ENCODE data around the gene OSBPL1A.
"Not testable (repeated sequence)": the region's sequence is repeated elsewhere in the genome, so short reads cannot be mapped to it uniquely, and the experiment has no call there.

OSBPL1A gene

DNA sequence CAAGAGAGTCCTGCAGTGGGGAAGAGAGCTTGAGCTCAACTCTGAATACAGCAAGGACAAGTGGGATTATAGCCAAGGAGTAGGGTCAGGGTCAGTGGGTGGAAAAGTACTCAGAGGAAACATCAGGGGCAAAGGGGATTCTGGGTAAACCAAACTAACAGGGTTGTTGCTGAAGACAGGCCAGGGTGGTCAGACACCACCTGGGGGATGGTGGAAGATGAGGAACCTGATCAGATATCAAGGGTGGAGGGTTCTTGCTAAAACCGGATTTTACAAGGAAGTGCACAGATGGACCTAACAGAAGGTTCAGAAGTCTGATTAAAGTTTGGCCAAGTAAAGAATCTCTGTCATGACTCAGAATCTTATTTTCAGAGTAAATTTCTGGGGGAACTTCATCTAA, 16.5 kb downstream of the OSBPL1A start:
- no peak for DNase-seq (ENCODE audit: extremely low read depth, insufficient read length)
- TF ChIP-seq, protein P1, sequence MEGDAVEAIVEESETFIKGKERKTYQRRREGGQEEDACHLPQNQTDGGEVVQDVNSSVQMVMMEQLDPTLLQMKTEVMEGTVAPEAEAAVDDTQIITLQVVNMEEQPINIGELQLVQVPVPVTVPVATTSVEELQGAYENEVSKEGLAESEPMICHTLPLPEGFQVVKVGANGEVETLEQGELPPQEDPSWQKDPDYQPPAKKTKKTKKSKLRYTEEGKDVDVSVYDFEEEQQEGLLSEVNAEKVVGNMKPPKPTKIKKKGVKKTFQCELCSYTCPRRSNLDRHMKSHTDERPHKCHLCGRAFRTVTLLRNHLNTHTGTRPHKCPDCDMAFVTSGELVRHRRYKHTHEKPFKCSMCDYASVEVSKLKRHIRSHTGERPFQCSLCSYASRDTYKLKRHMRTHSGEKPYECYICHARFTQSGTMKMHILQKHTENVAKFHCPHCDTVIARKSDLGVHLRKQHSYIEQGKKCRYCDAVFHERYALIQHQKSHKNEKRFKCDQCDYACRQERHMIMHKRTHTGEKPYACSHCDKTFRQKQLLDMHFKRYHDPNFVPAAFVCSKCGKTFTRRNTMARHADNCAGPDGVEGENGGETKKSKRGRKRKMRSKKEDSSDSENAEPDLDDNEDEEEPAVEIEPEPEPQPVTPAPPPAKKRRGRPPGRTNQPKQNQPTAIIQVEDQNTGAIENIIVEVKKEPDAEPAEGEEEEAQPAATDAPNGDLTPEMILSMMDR (IDR thresholded peaks at IDR 0.05; ENCODE audit: insufficient read depth, low read length, poor library complexity, severe bottlenecking) = no peak
- Histone ChIP-seq H3K36me3 (ENCODE audit: control insufficient read depth, insufficient read depth, low read length) (no peaks in the 10 kb centered on the region), H3K27me3 (replicated peaks; ENCODE audit: control insufficient read depth, insufficient read depth, low read length) (no peaks in the 10 kb centered on the region), H3K4me3 (replicated peaks; ENCODE audit: low read depth, low read length) (no peak overlapping the region)

DNA sequence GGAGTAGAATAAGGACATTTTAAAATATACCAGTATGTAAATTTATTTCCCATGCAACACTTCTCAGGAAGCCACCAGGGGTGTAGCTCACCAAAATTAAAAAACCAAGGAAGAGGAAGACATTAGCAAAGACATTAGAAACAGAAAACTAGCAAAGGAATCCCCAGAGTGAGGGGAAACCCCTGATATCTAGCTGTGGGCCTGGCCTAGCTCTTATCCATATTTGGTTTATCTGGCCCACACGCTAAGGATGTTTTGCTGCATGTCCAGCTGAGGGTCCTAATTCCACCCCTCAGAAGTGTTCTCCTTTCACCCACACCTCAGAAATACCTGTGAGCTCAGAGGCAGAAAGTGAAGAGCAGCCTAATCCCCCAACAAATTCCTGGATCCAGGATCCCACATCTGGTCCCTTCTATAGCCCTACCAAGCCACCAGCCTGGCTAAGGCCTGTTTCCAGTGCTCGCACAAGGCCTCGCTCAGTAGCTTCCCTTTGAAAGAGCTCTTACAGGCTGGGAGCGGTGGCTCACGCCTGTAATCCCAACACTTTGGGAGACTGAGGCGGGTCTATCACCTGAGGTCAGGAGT, 17.4 kb downstream of the OSBPL1A start:
- no peaks in the 10 kb centered on the region for H3K27me3 ChIP-seq (replicated peaks; ENCODE audit: control insufficient read depth, insufficient read depth, low read length)
- TF ChIP-seq, protein P1 (IDR thresholded peaks at IDR 0.05; ENCODE audit: insufficient read depth, low read length, poor library complexity, severe bottlenecking) = no peak
- H3K4me3 ChIP-seq (replicated peaks; ENCODE audit: low read depth, low read length) = no peak overlapping the region
- no peak for DNase-seq (ENCODE audit: extremely low read depth, insufficient read length)
- H3K36me3 ChIP-seq (ENCODE audit: control insufficient read depth, insufficient read depth, low read length) = no peaks in the 10 kb centered on the region

DNA sequence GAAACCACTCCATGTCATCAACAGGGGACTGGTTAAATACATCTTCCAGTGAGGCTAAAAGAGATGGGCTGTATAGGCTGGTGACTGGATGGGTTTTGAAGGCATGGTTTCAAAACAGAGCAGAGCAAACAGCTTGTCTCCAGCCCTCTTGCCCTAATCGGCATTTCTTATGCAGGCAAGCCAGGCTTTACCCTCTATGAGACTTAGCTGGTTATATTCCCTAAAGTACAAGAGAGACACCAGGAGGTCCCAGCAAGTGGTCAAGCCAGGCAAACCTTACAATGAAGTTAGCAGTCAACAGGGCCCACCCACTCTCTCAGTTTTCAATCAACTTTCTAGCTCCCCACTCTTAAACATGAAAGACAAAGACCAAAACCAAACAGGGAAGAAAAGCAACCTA, 19.0 kb downstream of the OSBPL1A start:
- DNase-seq (ENCODE audit: extremely low read depth, insufficient read length) = no peak
- H3K27me3 ChIP-seq (replicated peaks; ENCODE audit: control insufficient read depth, insufficient read depth, low read length) = no peaks in the 10 kb centered on the region; the same call in 1 of the 2 replicates
- no peak overlapping the region for H3K4me3 ChIP-seq (replicated peaks; ENCODE audit: low read depth, low read length)
- H3K36me3 ChIP-seq (ENCODE audit: control insufficient read depth, insufficient read depth, low read length) = no peaks in the 10 kb centered on the region
- TF ChIP-seq, protein P1 (IDR thresholded peaks at IDR 0.05; ENCODE audit: insufficient read depth, low read length, poor library complexity, severe bottlenecking) = no peak

DNA sequence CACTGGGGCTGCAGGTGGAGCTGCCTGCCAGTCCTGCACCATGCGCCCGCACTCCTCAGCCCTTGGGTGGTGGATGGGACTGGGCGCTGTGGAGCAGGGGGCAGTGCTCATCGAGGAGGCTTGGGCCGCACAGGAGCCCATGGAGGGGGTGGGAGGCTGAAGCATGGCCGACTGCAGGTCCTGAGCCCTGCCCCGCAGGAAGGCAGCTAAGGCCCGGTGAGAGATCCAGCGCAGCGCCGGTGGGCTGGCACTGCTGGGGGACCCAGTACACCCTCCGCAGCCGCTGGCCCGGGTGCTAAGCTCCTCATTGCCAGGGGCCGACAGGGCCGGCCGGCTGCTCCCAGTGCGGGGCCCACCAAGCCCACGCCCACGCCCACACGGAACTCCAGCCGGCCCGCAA, 21.1 kb downstream of the OSBPL1A start:
- not testable (repeated sequence) for DNase-seq (ENCODE audit: extremely low read depth, insufficient read length); H3K36me3 ChIP-seq (ENCODE audit: control insufficient read depth, insufficient read depth, low read length); H3K27me3 ChIP-seq (replicated peaks; ENCODE audit: control insufficient read depth, insufficient read depth, low read length); H3K4me3 ChIP-seq (replicated peaks; ENCODE audit: low read depth, low read length)

DNA sequence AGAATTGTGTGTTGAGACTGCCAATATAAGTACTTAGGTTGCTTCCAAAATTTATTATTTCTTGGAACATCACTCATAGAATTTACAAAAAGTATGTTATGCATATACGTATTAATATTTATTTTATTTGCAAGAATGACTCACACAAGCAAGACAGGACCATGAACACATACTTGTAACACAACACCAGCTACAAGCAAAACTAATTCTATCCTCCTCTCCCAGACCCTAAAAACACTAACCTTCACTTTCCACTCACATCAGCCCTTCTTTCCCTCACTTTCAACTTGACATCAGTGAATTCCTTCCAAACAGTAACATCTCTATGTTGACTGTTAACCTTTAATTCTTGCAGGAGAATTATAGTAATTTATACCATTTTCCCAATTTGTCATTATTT, 24.3 kb downstream of the OSBPL1A start:
- Histone ChIP-seq H3K4me3 (replicated peaks; ENCODE audit: low read depth, low read length) (no peak overlapping the region), H3K36me3 (ENCODE audit: control insufficient read depth, insufficient read depth, low read length) (no peaks in the 10 kb centered on the region), H3K27me3 (replicated peaks; ENCODE audit: control insufficient read depth, insufficient read depth, low read length) (peaks cover 2% of the 10 kb centered on the region)
- TF ChIP-seq, protein P1 (IDR thresholded peaks at IDR 0.05; ENCODE audit: insufficient read depth, low read length, poor library complexity, severe bottlenecking) = no peak
- no peak for DNase-seq (ENCODE audit: extremely low read depth, insufficient read length)

DNA sequence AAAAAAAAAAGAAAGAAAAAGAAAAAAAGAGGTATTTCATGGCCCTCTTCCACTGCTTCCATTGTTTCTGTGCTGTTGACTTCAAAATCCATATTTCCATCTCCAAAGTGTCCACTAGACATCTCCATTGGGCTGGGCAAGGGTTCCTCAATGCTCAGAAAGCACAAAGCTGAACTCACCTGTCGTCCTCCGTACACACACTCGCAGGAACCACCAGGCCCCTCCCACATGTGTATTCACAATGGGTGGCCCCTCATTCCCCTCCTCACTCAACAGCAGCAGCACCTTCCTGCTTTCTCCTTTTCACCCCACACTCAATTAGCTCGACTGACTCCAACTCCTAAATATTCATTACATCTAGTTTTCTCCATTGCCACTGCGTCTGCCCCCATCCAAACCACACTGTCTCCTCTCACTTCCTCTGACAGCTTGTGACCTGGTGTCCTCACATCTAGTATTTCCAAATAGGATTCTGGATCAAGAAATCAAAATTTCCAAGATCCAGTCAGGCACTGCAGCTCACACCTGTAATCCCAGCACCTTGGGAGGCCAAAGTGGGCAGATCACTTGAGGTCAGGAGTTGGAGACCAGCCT, 25.2 kb downstream of the OSBPL1A start:
- H3K27me3 ChIP-seq (replicated peaks; ENCODE audit: control insufficient read depth, insufficient read depth, low read length) = peaks cover 2% of the 10 kb centered on the region
- TF ChIP-seq, protein P1 (IDR thresholded peaks at IDR 0.05; ENCODE audit: insufficient read depth, low read length, poor library complexity, severe bottlenecking) = no peak
- H3K36me3 ChIP-seq (ENCODE audit: control insufficient read depth, insufficient read depth, low read length) = no peaks in the 10 kb centered on the region
- no peak for DNase-seq (ENCODE audit: extremely low read depth, insufficient read length)
- no peak overlapping the region for H3K4me3 ChIP-seq (replicated peaks; ENCODE audit: low read depth, low read length)
